HUES48 (cell line): Measurements from ENCODE around the gene CRYZ.
"Not testable (repeated sequence)": the region's sequence is repeated elsewhere in the genome, so short reads cannot be mapped to it uniquely, and the experiment has no call there.

ENCODE experiments used
- H3K27ac ChIP-seq: one replicate; pipeline ENCODE4 v1.7.0; 2013; ENCODE audit warnings: low read depth, low read length, inconsistent platforms
- H3K27me3 ChIP-seq: 2 replicates; pipeline ENCODE4 v1.6.1; 2013; ENCODE audit warnings: mild to moderate bottlenecking, low read length; ENCODE audit not compliant: control insufficient read depth, insufficient read depth
- H3K36me3 ChIP-seq: 2 replicates; pipeline ENCODE4 v1.6.1; 2013; ENCODE audit warnings: low read length; ENCODE audit not compliant: control insufficient read depth, insufficient read depth
- H3K4me1 ChIP-seq: 2 replicates; pipeline ENCODE4 v1.6.1; 2013; ENCODE audit warnings: mild to moderate bottlenecking, low read length; ENCODE audit not compliant: control insufficient read depth, insufficient read depth
- H3K4me3 ChIP-seq: 2 replicates; pipeline ENCODE4 v1.5.1; 2013; ENCODE audit warnings: mild to moderate bottlenecking, low read depth, low read length
- H3K9ac ChIP-seq: 2 replicates; pipeline ENCODE4 v1.6.1; 2013; ENCODE audit warnings: mild to moderate bottlenecking, low read depth, low read length, moderate library complexity
- H3K9me3 ChIP-seq: 2 replicates; pipeline ENCODE4 v1.6.1; 2013; ENCODE audit warnings: low read length; ENCODE audit not compliant: control insufficient read depth, insufficient read depth

The CRYZ gene

GRCh38 chr1:74756650-74757049 is 23.8 kb upstream of the CRYZ start:
- not testable (repeated sequence) for H3K27ac ChIP-seq, H3K4me3 ChIP-seq, H3K9ac ChIP-seq, H3K4me1 ChIP-seq, H3K27me3 ChIP-seq
- H3K9me3 ChIP-seq = peaks cover 16% of the 10 kb centered on the region
- peaks cover 79% of the 10 kb centered on the region for H3K36me3 ChIP-seq

DNA sequence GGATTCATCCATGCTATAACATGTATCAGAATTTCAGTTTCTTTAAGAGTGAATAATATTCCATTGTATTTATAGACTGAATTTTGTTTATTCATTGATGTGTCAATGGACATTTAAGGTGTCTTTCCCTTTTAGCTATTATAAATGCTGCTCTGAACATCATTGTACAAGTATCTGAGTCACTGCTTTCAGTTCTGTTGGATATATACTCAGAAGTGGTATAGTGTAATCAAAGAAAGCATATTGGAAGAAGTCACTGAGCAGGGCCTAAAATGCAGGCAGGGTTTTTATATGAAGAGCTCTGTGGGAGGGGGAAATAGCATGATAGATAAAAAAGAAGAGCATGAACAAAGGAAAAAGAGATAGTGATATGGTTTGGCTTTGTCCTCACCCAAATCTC is 22.6 kb upstream of the CRYZ start:
- Histone ChIP-seq H3K36me3 (peaks cover 79% of the 10 kb centered on the region), H3K4me1 (peaks cover 3% of the 10 kb centered on the region; the same call in 1 of the 2 replicates)

GRCh38 chr1:74753104-74753503 is 20.3 kb upstream of the CRYZ start:
- Histone ChIP-seq H3K27ac (no peak overlapping the region), H3K36me3 (peaks cover 72% of the 10 kb centered on the region), H3K4me3 (no peak overlapping the region)

More for the DNA sequence above, 22.6 kb upstream of the CRYZ start:
- Histone ChIP-seq H3K9ac (no peak overlapping the region), H3K9me3 (peaks cover 16% of the 10 kb centered on the region), H3K4me3 (no peak overlapping the region), H3K27ac (no peak overlapping the region), H3K27me3 (no peaks in the 10 kb centered on the region)

GRCh38 chr1:74748960-74749359 is 16.1 kb upstream of the CRYZ start:
- Histone ChIP-seq H3K36me3 (peaks cover 58% of the 10 kb centered on the region), H3K27me3 (no peaks in the 10 kb centered on the region), H3K9me3 (peaks cover 6% of the 10 kb centered on the region; the same call in 1 of the 2 replicates), H3K4me3 (no peak overlapping the region), H3K27ac (no peak overlapping the region), H3K9ac (no peak overlapping the region), H3K4me1 (peaks cover 3% of the 10 kb centered on the region; the same call in 1 of the 2 replicates)

More at GRCh38 chr1:74753104-74753503, 20.3 kb upstream of the CRYZ start:
- H3K27me3 ChIP-seq = no peaks in the 10 kb centered on the region
- H3K9ac ChIP-seq = no peak overlapping the region
- H3K9me3 ChIP-seq = peaks cover 16% of the 10 kb centered on the region
- H3K4me1 ChIP-seq = peaks cover 3% of the 10 kb centered on the region; the same call in 1 of the 2 replicates

- not testable (repeated sequence) for H3K27me3 ChIP-seq, H3K9me3 ChIP-seq, H3K4me3 ChIP-seq, H3K27ac ChIP-seq, H3K4me1 ChIP-seq, H3K9ac ChIP-seq
- peaks cover 45% of the 10 kb centered on the region for H3K36me3 ChIP-seq
Measured at GRCh38 chr1:74745247-74745646, 12.4 kb upstream of the CRYZ start.

DNA sequence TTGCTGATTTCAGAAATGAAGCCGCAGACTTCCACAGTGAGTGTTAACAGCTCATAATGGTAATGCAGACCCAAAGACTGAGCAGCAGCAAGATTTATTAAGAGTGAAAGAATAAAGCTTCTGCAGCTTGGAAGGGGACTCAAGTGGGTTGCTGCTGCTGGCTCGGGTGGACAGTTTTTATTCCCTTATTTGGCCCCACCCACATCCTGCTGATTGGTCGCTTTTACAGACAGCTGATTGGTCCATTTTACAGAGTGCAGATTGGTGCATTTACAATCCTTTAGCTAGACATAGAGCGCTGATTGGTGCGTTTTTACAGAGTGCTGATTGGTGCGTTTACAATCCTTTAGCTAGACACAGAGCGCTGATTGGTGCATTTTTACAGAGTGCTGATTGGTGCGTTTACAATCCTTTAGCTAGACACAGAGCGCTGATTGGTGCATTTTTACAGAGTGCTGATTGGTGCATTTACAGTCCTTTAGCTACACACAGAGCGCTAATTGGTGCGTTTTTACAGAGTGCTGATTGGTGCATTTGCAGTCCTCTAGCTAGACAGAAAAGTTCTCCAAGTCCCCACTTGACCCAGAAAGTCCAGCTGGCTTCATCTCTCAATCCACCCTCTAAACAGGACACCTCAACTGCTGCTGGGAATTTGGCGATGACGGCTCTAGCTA is 7.6 kb upstream of the CRYZ start:
- H3K27me3 ChIP-seq, H3K9ac ChIP-seq, H3K9me3 ChIP-seq, H3K4me1 ChIP-seq, H3K4me3 ChIP-seq, H3K27ac ChIP-seq: not testable (repeated sequence)
- H3K36me3 ChIP-seq = peaks cover 54% of the 10 kb centered on the region

DNA sequence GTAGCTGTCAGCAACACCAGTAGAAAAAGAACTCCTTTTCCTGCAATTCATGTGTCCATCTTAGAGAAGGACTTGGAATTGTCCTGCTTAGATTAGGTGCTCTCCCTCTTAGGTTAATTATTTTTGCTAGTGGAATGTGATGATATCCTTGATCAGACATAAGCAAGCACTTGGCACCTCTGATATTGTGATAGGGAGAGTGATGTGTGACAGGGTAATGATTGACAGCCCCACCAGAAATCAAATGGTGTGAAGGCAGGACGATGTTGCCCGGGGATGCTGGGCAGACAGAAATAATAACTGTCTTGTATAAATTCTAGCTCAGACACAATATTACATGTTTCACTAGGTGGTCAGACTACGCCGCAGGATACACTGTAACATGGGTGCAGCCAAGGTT is 4.5 kb upstream of the CRYZ start:
- no peak overlapping the region for H3K9ac ChIP-seq
- no peaks in the 10 kb centered on the region for H3K27me3 ChIP-seq
- H3K4me3 ChIP-seq = no peak overlapping the region
- peaks cover 3% of the 10 kb centered on the region; the same call in 1 of the 2 replicates for H3K9me3 ChIP-seq
- peaks cover 6% of the 10 kb centered on the region; the same call in 1 of the 2 replicates for H3K4me1 ChIP-seq
- peaks cover 45% of the 10 kb centered on the region for H3K36me3 ChIP-seq
- no peak overlapping the region for H3K27ac ChIP-seq

GRCh38 chr1:74733604-74734484 is 994 bp upstream of the CRYZ start:
- Histone ChIP-seq H3K4me1 (peaks cover 13% of the 10 kb centered on the region), H3K27me3 (no peaks in the 10 kb centered on the region), H3K4me3 (peak overlapping the region; percentile 90), H3K27ac (peak overlapping the region; percentile 97), H3K9me3 (no peaks in the 10 kb centered on the region), H3K36me3 (peaks cover 24% of the 10 kb centered on the region), H3K9ac (peak overlapping the region; percentile 97)

GRCh38 chr1:74732071-74732946 is 541 bp downstream of the CRYZ start:
- H3K9me3 ChIP-seq, H3K27me3 ChIP-seq: not testable (repeated sequence)
- Histone ChIP-seq H3K27ac (peak overlapping the region; percentile 97), H3K9ac (peak overlapping the region; percentile 97; the same call in 1 of the 2 replicates), H3K4me3 (peak overlapping the region; percentile 90), H3K36me3 (peaks cover 12% of the 10 kb centered on the region), H3K4me1 (peaks cover 13% of the 10 kb centered on the region)

- Histone ChIP-seq H3K4me1 (peaks cover 13% of the 10 kb centered on the region), H3K4me3 (0 out of 2 replicates have a peak overlapping the region, but pooled peaks have one; percentile 19), H3K9me3 (no peaks in the 10 kb centered on the region), H3K27ac (peak overlapping the region; percentile 45), H3K27me3 (no peaks in the 10 kb centered on the region), H3K9ac (no peak overlapping the region), H3K36me3 (peaks cover 7% of the 10 kb centered on the region)
Measured at GRCh38 chr1:74731399-74732052, 1.3 kb downstream of the CRYZ start.
